ENCODE results near the gene GPR83.
"Not testable (repeated sequence)": the region's sequence is repeated elsewhere in the genome, so short reads cannot be mapped to it uniquely, and the experiment has no call there.

GPR83 gene

DNA sequence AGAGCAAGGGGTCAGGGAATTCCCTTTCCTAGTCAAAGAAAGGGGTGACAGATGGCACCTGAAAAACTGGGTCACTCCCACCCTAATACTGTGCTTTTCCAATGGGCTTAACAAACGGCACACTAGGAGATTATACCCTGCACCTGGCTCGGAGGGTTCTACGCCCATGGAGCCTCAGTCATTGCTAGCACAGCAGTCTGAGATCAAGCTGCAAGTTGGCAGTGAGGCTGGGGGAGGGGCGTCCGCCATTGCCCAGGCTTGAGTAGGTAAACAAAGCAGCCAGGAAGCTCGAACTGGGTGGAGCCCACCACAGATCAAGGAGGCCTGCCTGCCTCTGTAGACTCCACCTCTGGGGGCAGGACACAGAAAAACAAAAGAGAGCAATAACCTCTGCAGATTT lies 30.6 kb downstream of the GPR83 start:
- not testable (repeated sequence) for DNase-seq (ENCODE audit: low spot score)

DNA sequence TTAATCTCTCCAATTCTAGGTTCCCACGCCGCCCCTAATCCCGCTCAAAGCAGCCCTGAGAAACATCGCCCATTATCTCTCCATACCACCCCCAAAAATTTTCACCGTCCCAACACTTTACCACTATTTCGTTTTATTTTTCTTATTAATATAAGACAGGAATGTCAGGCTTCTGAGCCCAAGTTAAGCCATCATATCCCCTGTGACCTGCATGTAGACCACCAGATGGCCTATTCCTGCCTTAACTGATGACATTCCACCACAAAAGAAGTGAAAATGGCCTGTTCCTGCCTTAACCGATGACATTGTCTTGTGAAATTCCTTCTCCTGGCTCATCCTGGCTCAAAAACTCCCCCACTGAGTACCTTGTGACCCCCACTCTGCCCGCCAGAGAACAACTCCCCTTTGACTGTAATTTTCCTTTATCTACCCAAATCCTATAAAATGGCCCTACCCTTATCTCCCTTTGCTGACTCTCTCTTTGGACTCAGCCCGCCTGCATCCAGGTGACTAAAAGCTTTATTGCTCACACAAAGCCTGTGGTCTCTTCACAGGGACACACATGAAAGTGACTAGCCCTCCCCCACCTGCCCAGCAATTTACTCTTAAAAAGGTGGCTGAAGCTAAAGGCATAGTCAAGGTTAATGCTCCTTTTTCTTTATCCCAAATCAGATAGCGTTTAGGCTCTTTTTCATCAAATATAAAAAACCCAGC lies 50.2 kb downstream of the GPR83 start:
- DNase-seq (ENCODE audit: low spot score), result not testable (repeated sequence)

DNA sequence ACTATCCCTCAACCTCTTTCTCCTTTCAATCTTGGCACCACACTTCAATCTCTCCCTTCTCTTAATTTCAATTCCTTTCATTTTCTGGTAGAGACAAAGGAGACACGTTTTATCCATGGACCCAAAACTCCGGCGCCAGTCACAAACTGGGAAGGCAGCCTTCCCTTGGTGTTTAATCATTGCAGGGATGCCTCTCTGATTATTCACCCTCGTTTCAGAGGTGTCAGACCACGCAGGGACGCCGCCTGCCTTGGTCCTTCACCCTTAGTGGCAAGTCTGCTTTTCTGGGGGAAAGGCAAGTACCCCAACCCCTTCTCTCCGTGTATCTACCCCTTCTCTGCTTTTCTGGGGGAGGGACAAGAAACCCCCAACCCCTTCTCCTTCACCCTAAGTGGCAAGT lies 54.9 kb downstream of the GPR83 start:
- not testable (repeated sequence) for DNase-seq (ENCODE audit: low spot score)

DNA sequence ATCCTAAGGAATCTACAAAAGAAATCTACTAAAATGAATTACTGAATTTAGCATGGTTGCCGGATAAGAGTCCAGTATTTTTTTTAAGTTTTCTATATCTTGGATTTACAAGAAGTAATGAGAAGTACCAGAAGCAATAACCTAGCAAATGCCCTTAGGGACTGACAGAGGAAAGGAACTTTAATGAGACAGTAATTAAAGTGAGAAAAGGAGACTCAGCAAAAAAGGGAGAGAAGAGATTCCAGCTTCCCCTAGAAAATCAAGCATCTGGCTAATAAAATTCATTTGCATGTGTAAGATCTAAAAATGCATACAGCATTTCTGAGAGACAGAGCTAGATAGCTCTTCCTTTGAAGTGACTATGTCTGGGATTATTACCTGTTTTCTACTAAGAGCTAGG lies 57.7 kb downstream of the GPR83 start:
- no peak for DNase-seq (ENCODE audit: low spot score)

- no peak for DNase-seq (ENCODE audit: low spot score)
These were observed 59.0 kb downstream of the GPR83 start for GRCh38 chr11:94342250-94342649.

DNA sequence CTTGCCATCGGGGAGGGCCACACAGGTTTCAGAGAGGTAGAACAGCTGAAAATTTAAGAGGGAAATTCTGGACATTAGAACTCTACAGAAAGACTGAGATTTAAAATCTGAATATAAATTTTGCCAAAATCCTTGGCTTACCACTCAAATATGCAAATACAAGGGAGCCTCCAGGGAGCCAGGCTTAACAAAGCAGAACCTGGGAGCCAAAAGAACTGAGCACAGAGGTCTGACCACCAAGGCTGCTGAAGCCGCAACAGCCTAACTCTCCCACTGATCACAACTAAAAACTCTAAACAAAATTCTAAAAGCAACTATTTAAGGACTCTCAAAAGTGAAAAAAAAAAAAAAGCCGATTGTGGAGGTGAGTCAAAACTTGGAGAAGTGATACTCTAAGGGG lies 62.6 kb downstream of the GPR83 start:
- DNase-seq (ENCODE audit: low spot score), result no peak

DNA sequence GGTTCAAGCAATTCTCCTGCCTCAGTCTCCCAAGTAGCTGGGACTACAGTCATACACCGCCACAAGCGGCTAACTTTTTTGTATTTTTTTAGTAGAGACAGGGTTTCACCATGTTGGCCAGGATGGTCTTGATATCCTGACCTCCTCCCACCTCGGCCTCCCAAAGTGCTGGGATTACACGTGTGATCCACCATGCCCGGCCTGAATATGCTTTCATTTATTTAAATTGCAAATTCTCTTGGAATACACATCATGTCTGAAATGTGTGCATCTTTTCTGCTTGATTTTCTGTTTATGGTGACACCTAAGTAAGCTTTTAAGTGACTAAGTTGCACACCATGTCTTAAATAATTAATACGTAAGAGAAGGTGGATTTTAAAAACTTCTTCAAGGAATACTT lies 65.2 kb downstream of the GPR83 start:
- no peak for DNase-seq (ENCODE audit: low spot score)

GRCh38 chr11:94332814-94333213 lies 68.4 kb downstream of the GPR83 start:
- no peak for DNase-seq (ENCODE audit: low spot score)

DNA sequence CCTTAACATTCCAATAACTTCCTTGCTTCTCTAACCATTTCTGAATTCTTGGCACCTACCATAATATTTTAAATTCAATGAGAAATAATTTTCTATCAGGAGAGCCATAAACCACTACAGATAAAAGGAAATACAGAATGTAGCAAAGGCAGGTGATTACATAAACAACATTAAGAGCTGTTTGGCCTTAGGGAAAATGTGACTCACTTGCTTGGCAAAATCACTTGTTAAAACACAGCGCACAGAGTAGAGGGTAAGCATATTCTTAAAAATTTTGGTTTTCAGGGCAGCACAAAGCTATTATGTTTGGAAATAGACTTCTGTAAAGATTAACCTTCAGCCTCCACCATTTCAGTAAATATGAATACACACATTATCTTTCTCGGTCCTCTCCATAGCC lies 70.4 kb downstream of the GPR83 start:
- DNase-seq (ENCODE audit: low spot score), result no peak

DNA sequence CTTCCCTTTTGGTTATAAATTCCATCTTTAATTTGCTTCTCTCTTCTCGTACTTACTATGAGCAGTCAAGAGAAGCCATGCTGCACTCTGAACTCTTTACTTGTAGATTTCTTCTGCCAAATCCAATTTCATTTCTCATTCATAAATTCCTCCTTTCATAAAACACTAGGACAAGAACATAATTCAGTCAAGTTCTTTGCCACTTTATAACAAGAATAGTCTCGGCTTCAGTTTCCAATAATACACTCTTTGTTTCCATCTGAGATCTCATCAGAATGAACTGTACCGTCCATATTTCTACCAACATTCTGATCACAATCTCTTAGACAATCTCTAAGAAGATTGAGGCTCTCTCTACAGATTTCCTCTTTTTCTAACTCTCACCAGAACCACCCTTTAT lies 71.7 kb downstream of the GPR83 start:
- DNase-seq (ENCODE audit: low spot score), result no peak

- no peak for DNase-seq (ENCODE audit: low spot score)
These were observed 72.6 kb downstream of the GPR83 start for GRCh38 chr11:94328587-94329080.

Data from hepatic stellate cell (primary cell).